ENCODE results near the gene KLK5. TPM values are rescaled to one million over a fixed set of nuclear protein-coding genes. Genes with fewer than 3 reads are reported as not detected.

KLK5 gene
- total RNA-seq, 1 experiment from 2014 or later: not detected

DNA sequence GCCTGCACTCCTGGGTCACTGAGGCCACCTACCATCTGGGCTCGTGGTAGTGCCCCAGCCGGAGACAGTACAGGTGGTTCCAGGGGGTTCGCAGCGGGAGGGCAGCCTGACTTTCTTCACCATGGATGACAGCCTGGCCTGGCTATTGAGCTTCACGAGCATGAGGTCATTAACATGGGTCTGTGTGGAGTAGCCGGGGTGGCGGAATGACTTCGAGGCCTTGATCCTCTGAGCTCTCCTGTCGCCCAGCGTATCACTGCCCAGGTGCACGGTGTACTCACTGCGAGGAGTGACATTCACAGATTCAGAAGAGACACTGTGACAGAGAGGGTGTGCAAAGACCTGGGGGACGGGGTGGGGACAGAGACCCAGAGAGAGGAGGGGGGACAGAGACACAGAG is 27.4 kb upstream of the KLK5 start:
- no peaks in the 10 kb centered on the region for H3K79me2 ChIP-seq (ENCODE audit: insufficient read depth, low read length)
- H2BK120ac ChIP-seq (ENCODE audit: low read depth, low read length, poor library complexity, severe bottlenecking): no peak overlapping the region
- H2BK12ac ChIP-seq (ENCODE audit: insufficient read length, low read depth, low read length): no peak overlapping the region
- no peak overlapping the region for H3K4me2 ChIP-seq (ENCODE audit: insufficient read depth, insufficient read length, low read length)
- no peak for DNase-seq
- H2AFZ ChIP-seq (ENCODE audit: low read length): no peak overlapping the region
- no peak overlapping the region for H3K4ac ChIP-seq (ENCODE audit: low read depth, low read length)
- Mint-ChIP-seq H3K27me3 (ENCODE audit: low read depth) (peaks cover 19% of the 10 kb centered on the region), H3K4me3 (no peak overlapping the region), H3K4me1 (peaks cover 38 to 53% of the 10 kb centered on the region in 2 experiments), H3K36me3 (ENCODE audit: insufficient read depth in 1 of 3, low read depth in 3 of 3) (no peaks in the 10 kb centered on the region), H3K27ac (no peak overlapping the region), H3K9me3 (no peaks in the 10 kb centered on the region)
- no peak overlapping the region for H2BK15ac ChIP-seq (ENCODE audit: low read depth, low read length)
- no peak overlapping the region for H4K8ac ChIP-seq (replicated peaks; ENCODE audit: insufficient read length, low read depth, low read length)
- no peak overlapping the region for H3T11ph ChIP-seq (ENCODE audit: low read length)
- H3K18ac ChIP-seq (ENCODE audit: insufficient read length, low read depth, low read length): no peak overlapping the region
- H3K9me3 ChIP-seq (ENCODE audit: control insufficient read depth, low read depth, low read length): no peaks in the 10 kb centered on the region
- no peaks in the 10 kb centered on the region for H3K27me3 ChIP-seq (ENCODE audit: insufficient read depth, low read length)
- H3K14ac ChIP-seq (ENCODE audit: insufficient read depth, low read length): peak overlapping the region; percentile 40; the same call in 1 of the 2 replicates
- no peaks in the 10 kb centered on the region for H3K23me2 ChIP-seq (ENCODE audit: insufficient read length, low read depth, low read length, poor library complexity, severe bottlenecking)
- H4K5ac ChIP-seq (ENCODE audit: insufficient read length, low read depth, low read length): no peak overlapping the region
- TF ChIP-seq, protein P1, sequence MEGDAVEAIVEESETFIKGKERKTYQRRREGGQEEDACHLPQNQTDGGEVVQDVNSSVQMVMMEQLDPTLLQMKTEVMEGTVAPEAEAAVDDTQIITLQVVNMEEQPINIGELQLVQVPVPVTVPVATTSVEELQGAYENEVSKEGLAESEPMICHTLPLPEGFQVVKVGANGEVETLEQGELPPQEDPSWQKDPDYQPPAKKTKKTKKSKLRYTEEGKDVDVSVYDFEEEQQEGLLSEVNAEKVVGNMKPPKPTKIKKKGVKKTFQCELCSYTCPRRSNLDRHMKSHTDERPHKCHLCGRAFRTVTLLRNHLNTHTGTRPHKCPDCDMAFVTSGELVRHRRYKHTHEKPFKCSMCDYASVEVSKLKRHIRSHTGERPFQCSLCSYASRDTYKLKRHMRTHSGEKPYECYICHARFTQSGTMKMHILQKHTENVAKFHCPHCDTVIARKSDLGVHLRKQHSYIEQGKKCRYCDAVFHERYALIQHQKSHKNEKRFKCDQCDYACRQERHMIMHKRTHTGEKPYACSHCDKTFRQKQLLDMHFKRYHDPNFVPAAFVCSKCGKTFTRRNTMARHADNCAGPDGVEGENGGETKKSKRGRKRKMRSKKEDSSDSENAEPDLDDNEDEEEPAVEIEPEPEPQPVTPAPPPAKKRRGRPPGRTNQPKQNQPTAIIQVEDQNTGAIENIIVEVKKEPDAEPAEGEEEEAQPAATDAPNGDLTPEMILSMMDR (conservative IDR thresholded peaks at IDR 0.05): no peak
- no peak overlapping the region for H2BK5ac ChIP-seq (ENCODE audit: insufficient read length, low read length)
- H4K20me1 ChIP-seq (ENCODE audit: control insufficient read depth, insufficient read depth, insufficient read length): no peaks in the 10 kb centered on the region
- WGBS (ENCODE audit: extremely low coverage, insufficient read length, low lambda C conversion rate): no CpG with 5 or more reads among the region's 13 CpGs
- no peak overlapping the region for H3K23ac ChIP-seq (ENCODE audit: insufficient read length, low read depth, low read length)
- no peak overlapping the region for H4K91ac ChIP-seq (ENCODE audit: insufficient read length, low read depth, low read length)
- no peak overlapping the region for H3K9ac ChIP-seq (ENCODE audit: extremely low read depth, insufficient read length, low read length)
- no peak overlapping the region for H2AK5ac ChIP-seq (ENCODE audit: insufficient read length, low read length)
- no peak overlapping the region for H3K56ac ChIP-seq (ENCODE audit: insufficient read length, low read depth, low read length)
- no peak overlapping the region for H3K27ac ChIP-seq (ENCODE audit: insufficient read length, low read depth, low read length)
- no peak overlapping the region for H2BK20ac ChIP-seq (ENCODE audit: low read depth, low read length, poor library complexity, severe bottlenecking)
- no peaks in the 10 kb centered on the region for H3K79me1 ChIP-seq (ENCODE audit: insufficient read depth, low read depth, low read length, poor library complexity, severe bottlenecking)
- peaks cover 6% of the 10 kb centered on the region; the same call in 1 of the 2 replicates for H3K4me1 ChIP-seq (ENCODE audit: insufficient read depth, low read length)

Measured in H9 (cell line).